GM18517 (cell line): ENCODE measurements around the gene SEPTIN8.

Experiments
- ATAC-seq: cut with Tn5 transposase; IDR thresholded peaks from one replicate; pipeline ENCODE4 v1.9.1; 2021; ENCODE audit warnings: mild to moderate bottlenecking, moderate library complexity; ENCODE audit not compliant: unreplicated experiment

Gene SEPTIN8

GRCh38 chr5:132777209-132778069 is at the start of gene SEPTIN8:
Gene SEPTIN8 (minus strand): TSS chr5:132777239. CDS start chr5:132777137, 102 bp downstream.
- ATAC-seq = peak; percentile 60

- ATAC-seq = no peak
Measured at GRCh38 chr5:132826424-132827082, 49.5 kb upstream of the SEPTIN8 start.

GRCh38 chr5:132825834-132826391 is 48.9 kb upstream of the SEPTIN8 start:
- ATAC-seq = no peak

GRCh38 chr5:132825033-132825833 is 48.2 kb upstream of the SEPTIN8 start:
- ATAC-seq = no peak

- no peak for ATAC-seq
Measured at GRCh38 chr5:132824426-132824825, 47.4 kb upstream of the SEPTIN8 start.

- no peak for ATAC-seq
Measured at GRCh38 chr5:132823481-132824050, 46.5 kb upstream of the SEPTIN8 start.

GRCh38 chr5:132822650-132823480 is 45.8 kb upstream of the SEPTIN8 start:
- ATAC-seq = no peak

- no peak for ATAC-seq
Measured at GRCh38 chr5:132821791-132822190, 44.8 kb upstream of the SEPTIN8 start.

GRCh38 chr5:132821350-132821749 is 44.3 kb upstream of the SEPTIN8 start:
- ATAC-seq = no peak

GRCh38 chr5:132820162-132820754 is 43.2 kb upstream of the SEPTIN8 start:
- peak; percentile 73 for ATAC-seq

- ATAC-seq = no peak
Measured at GRCh38 chr5:132819468-132819867, 42.4 kb upstream of the SEPTIN8 start.

GRCh38 chr5:132817011-132817410 is 40.0 kb upstream of the SEPTIN8 start:
- ATAC-seq = no peak

GRCh38 chr5:132816554-132816953 is 39.5 kb upstream of the SEPTIN8 start:
- no peak for ATAC-seq

- ATAC-seq = no peak
Measured at GRCh38 chr5:132816083-132816482, 39.0 kb upstream of the SEPTIN8 start.

- ATAC-seq = no peak
Measured at GRCh38 chr5:132815454-132815853, 38.4 kb upstream of the SEPTIN8 start.

- ATAC-seq = no peak
Measured at GRCh38 chr5:132814503-132815294, 37.7 kb upstream of the SEPTIN8 start.

GRCh38 chr5:132813599-132814502 is 36.8 kb upstream of the SEPTIN8 start:
- no peak for ATAC-seq
